ENCODE data around the gene NF1.

DNA sequence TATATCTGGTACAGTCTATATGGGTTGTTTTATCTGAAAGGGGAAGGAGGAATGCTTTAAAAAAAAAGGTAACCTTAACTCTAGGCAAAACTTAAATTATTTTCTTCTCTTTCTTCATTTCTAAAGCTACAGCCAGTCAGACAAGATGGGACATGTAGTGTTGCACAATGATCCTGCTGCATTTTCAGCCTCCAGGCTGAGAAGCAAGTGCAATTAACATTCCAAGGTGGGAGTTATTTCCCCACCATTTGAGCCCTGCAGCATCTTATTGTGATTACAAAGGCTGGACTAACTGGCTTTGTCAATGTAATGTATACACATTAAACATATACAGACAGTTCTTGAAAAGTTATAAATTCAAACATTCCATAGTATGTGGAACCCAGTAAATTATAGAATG lies 22.6 kb upstream of the NF1 start:
- TF ChIP-seq RAD21 (conservative IDR thresholded peaks at IDR 0.05 in 1 of 2, IDR thresholded peaks at IDR 0.05 in 1 of 2) (no peak), JUNB (IDR thresholded peaks at IDR 0.05) (no peak), CTCF (IDR thresholded peaks at IDR 0.05) (no peak), ESRRA (IDR thresholded peaks at IDR 0.05; ENCODE audit: borderline replicate concordance, low read length) (no peak), CHD2 (IDR thresholded peaks at IDR 0.05; ENCODE audit: low read length, partially characterized antibody) (no peak)
